Esophagus muscularis mucosa (tissue), 4 donors: ENCODE measurements around the gene MYO1G. TPM values are rescaled to one million over a fixed set of nuclear protein-coding genes. Genes with fewer than 3 reads are reported as not detected.

ENCODE experiments used
- DNase-seq: peaks from one replicate; pipeline ENCODE4 v3.0.0-alpha.2; 2017; ENCODE audit errors: extremely low spot score
- H3K27ac ChIP-seq, 4 donors: fragments of 200-600 bp; sonication (generic); replicated peaks in 1 of 4; 1 replicate in 3 of 4; 2 replicates in 1 of 4; pipeline ENCODE4 v1.5.1; 2016 to 2019; ENCODE audit warnings: mild to moderate bottlenecking in 1 of 4
- H3K27me3 ChIP-seq, 4 donors: fragments of 200-600 bp; sonication (generic); one replicate each; pipeline versions ENCODE4 v1.5.1 to v1.6.0; 2016 to 2019
- H3K36me3 ChIP-seq, 4 donors: fragments of 200-600 bp; sonication (generic); one replicate each; pipeline ENCODE4 v1.5.1; 2016 to 2019
- H3K4me1 ChIP-seq, 4 donors: fragments of 200-600 bp; sonication (generic); one replicate each; pipeline ENCODE4 v1.5.1; 2016 to 2019
- H3K4me3 ChIP-seq, 4 donors: fragments of 200-600 bp; sonication (generic); 1 replicate in 2 of 4; 2 replicates in 2 of 4; pipeline ENCODE4 v1.5.1; 2016 to 2019; ENCODE audit warnings: mild to moderate bottlenecking in 4 of 4, moderate library complexity in 1 of 4
- H3K9me3 ChIP-seq, 4 donors: fragments of 200-600 bp; sonication (generic); 1 replicate in 3 of 4; 2 replicates in 1 of 4; pipeline ENCODE4 v1.5.1; 2016 to 2019
- CTCF ChIP-seq, 3 experiments: fragments of 200-600 bp in 2 of 3; fragments of 450-650 bp in 1 of 3; sonication (generic) in 2 of 3; IDR thresholded peaks; one replicate each; pipeline ENCODE4 v1.5.1; 2017 to 2019; ENCODE audit warnings: antibody characterized with exemption in 3 of 3, mild to moderate bottlenecking in 2 of 3, moderate library complexity in 1 of 3
- EP300 ChIP-seq: sonication (generic); formaldehyde crosslinking; IDR thresholded peaks from one replicate; pipeline ENCODE4 v1.6.1; 2017; ENCODE audit warnings: antibody characterized with exemption
- POLR2A ChIP-seq: fragments of 450-650 bp; IDR thresholded peaks from one replicate; pipeline ENCODE4 v1.6.1; 2017; ENCODE audit warnings: antibody characterized with exemption, moderate library complexity, mild to moderate bottlenecking, low read depth
- POLR2AphosphoS5 ChIP-seq, 2 donors: sonication (generic); formaldehyde crosslinking; IDR thresholded peaks; one replicate each; pipeline ENCODE4 v1.6.1; 2017; ENCODE audit warnings: antibody characterized with exemption in 2 of 2
- WGBS: methylation state at CpG from one replicate; pipeline ENCODE4 v1.1.5; 2018; 5-methylcytosine and 5-hydroxymethylcytosine counted together
- intact Hi-C: fragments of 100-400 bp; cut with DNase I; formaldehyde crosslinking; loops from one replicate; pipeline ENCODE4 v1.15.1; 2023
- total RNA-seq, 4 donors: library from RNA; depleted of rRNA; stranded (reverse); fragments of >200 nt; gene quantifications; one replicate each; pipeline versions ENCODE4 v1.1.0 to v1.2.1, GENCODE V29; 2016

The MYO1G gene
- total RNA-seq, 4 donors from 2014 or later = 0.78 to 6.8 (median 3.1) TPM

- Histone ChIP-seq H3K27me3 (peaks cover 0 to 18% (median 0%) of the 10 kb centered on the region in 4 donors), H3K4me1 (peaks cover 9 to 15% (median 13%) of the 10 kb centered on the region in 4 donors), H3K4me3 (no peak overlapping the region), H3K9me3 (no peaks in the 10 kb centered on the region), H3K36me3 (no peaks in the 10 kb centered on the region), H3K27ac (no peak overlapping the region)
- intact Hi-C loops = no loop called here
- no peak for TF ChIP-seq POLR2AphosphoS5 (IDR thresholded peaks at IDR 0.05)
- TF ChIP-seq POLR2A = no peak
- no peak for TF ChIP-seq EP300
- no peak for TF ChIP-seq CTCF (IDR thresholded peaks at IDR 0.05)
- WGBS = 66% methylated on average over 4 of the region's 9 CpGs
- no peak for DNase-seq
Measured at GRCh38 chr7:44966731-44967538, 11.9 kb downstream of the MYO1G start.

GRCh38 chr7:44965937-44966730 lies 12.7 kb downstream of the MYO1G start:
- Histone ChIP-seq H3K36me3 (no peaks in the 10 kb centered on the region), H3K9me3 (no peaks in the 10 kb centered on the region), H3K4me1 (peaks cover 9 to 15% (median 14%) of the 10 kb centered on the region in 4 donors), H3K4me3 (no peak overlapping the region), H3K27me3 (peaks cover 0 to 23% (median 0%) of the 10 kb centered on the region in 4 donors), H3K27ac (no peak overlapping the region)
- no peak for DNase-seq
- TF ChIP-seq EP300 = no peak
- TF ChIP-seq CTCF (IDR thresholded peaks at IDR 0.05) = no peak
- no peak for TF ChIP-seq POLR2AphosphoS5 (IDR thresholded peaks at IDR 0.05)
- 97% methylated on average over 5 of the region's 18 CpGs for WGBS
- intact Hi-C loops = no loop called here

GRCh38 chr7:44965441-44965903 lies 13.3 kb downstream of the MYO1G start:
- intact Hi-C loops = no loop called here
- H3K4me3 ChIP-seq = no peak overlapping the region
- DNase-seq = no peak
- TF ChIP-seq POLR2AphosphoS5 (IDR thresholded peaks at IDR 0.05) = no peak
- no peak for TF ChIP-seq EP300
- no peak for TF ChIP-seq CTCF (IDR thresholded peaks at IDR 0.05)
- no peak for TF ChIP-seq POLR2A
- H3K4me1 ChIP-seq = peaks cover 9 to 15% (median 14%) of the 10 kb centered on the region in 4 donors
- no peaks in the 10 kb centered on the region for H3K9me3 ChIP-seq
- H3K27ac ChIP-seq = no peak overlapping the region
- H3K27me3 ChIP-seq = peaks cover 0 to 26% (median 0%) of the 10 kb centered on the region in 4 donors
- no peaks in the 10 kb centered on the region for H3K36me3 ChIP-seq
- whole genome bisulfite sequencing = 94% methylated on average over 5 of the region's 16 CpGs

GRCh38 chr7:44964831-44965440 lies 13.9 kb downstream of the MYO1G start:
- H3K27ac ChIP-seq = no peak overlapping the region
- peaks cover 0 to 31% (median 0%) of the 10 kb centered on the region in 4 donors for H3K27me3 ChIP-seq
- H3K9me3 ChIP-seq = no peaks in the 10 kb centered on the region
- intact Hi-C loops = no loop called here
- no peaks in the 10 kb centered on the region for H3K36me3 ChIP-seq
- H3K4me3 ChIP-seq = no peak overlapping the region
- 100% methylated on average over 8 of the region's 13 CpGs for WGBS
- no peak for DNase-seq
- TF ChIP-seq CTCF (IDR thresholded peaks at IDR 0.05) (no peak), POLR2A (no peak), EP300 (no peak), POLR2AphosphoS5 (IDR thresholded peaks at IDR 0.05) (no peak)
- H3K4me1 ChIP-seq = peaks cover 9 to 15% (median 14%) of the 10 kb centered on the region in 4 donors
